H1 (cell line): ENCODE data around the gene ADARB2. TPM values are rescaled to one million over a fixed set of nuclear protein-coding genes. Genes with fewer than 3 reads are reported as not detected.

Source experiments
- CTCF ChIA-PET: fragments of 300-600 bp; sonication (Branson Sonifier 250); formaldehyde crosslinking; loops from one replicate; lab custom pipeline; 2021; ENCODE audit not compliant: partially characterized antibody; lab: Charles Lee
- POLR2A ChIA-PET: fragments of 300-600 bp; sonication (Branson Sonifier 250); formaldehyde crosslinking; loops from one replicate; lab custom pipeline; 2021; ENCODE audit warnings: inconsistent platforms; ENCODE audit not compliant: partially characterized antibody; lab: Charles Lee
- DNase-seq, 2 experiments: peaks; one replicate each; pipeline versions ENCODE4 v3.0.0 to v3.0.0-alpha.2; 2010 to 2022; ENCODE audit warnings: low spot score in 2 of 2, low read depth in 1 of 2, mixed read lengths in 1 of 2
- FAIRE-seq: peaks from 2 replicates; lab custom pipeline; 2011; peaks lifted over from hg19 to GRCh38; lab: Jason Lieb, UNC
- H2AFZ ChIP-seq: 2 replicates; pipeline ENCODE4 v1.8.1; 2012; ENCODE audit warnings: low read length, inconsistent platforms
- H2AK5ac ChIP-seq: 2 replicates; pipeline ENCODE4 v1.6.1; 2013; ENCODE audit warnings: low read depth, low read length
- H2BK120ac ChIP-seq: replicated peaks from 2 replicates; pipeline ENCODE3; 2013; ENCODE audit warnings: low read depth, low read length, inconsistent platforms
- H2BK12ac ChIP-seq: 2 replicates; pipeline ENCODE4 v1.6.1; 2013; ENCODE audit warnings: low read depth, low read length
- H2BK15ac ChIP-seq: 2 replicates; pipeline ENCODE4 v1.6.1; 2013; ENCODE audit warnings: low read length
- H2BK20ac ChIP-seq: 2 replicates; pipeline ENCODE4 v1.6.1; 2013; ENCODE audit warnings: low read length
- H2BK5ac ChIP-seq: 2 replicates; pipeline ENCODE4 v1.6.1; 2013; ENCODE audit warnings: low read depth, low read length
- H3K14ac ChIP-seq: 2 replicates; pipeline ENCODE4 v1.6.1; 2013; ENCODE audit warnings: inconsistent platforms; ENCODE audit not compliant: insufficient read length
- H3K18ac ChIP-seq: 2 replicates; pipeline ENCODE4 v1.6.1; 2013; ENCODE audit warnings: low read length; ENCODE audit errors: extremely low read depth
- H3K23ac ChIP-seq: 2 replicates; pipeline ENCODE4 v1.6.1; 2013; ENCODE audit warnings: inconsistent platforms; ENCODE audit not compliant: insufficient read length
- H3K23me2 ChIP-seq: 2 replicates; pipeline ENCODE4 v1.6.1; 2013; ENCODE audit warnings: low read depth, low read length
- H3K27ac ChIP-seq: 2 replicates; pipeline ENCODE4 v1.6.1; 2011; ENCODE audit warnings: low read depth, low read length, inconsistent platforms
- H3K27me3 ChIP-seq, 4 experiments: replicated peaks in 1 of 4; 1 replicate in 1 of 4; 2 replicates in 3 of 4; pipeline versions ENCODE4 v1.6.1 to v1.8.1; 2011 to 2013; ENCODE audit warnings: low read length in 3 of 4, mild to moderate bottlenecking in 3 of 4, inconsistent platforms in 2 of 4, mixed read lengths in 2 of 4, moderate library complexity in 1 of 4; ENCODE audit not compliant: control insufficient read depth in 3 of 4, insufficient read depth in 3 of 4; ENCODE audit errors: extremely low read depth in 1 of 4
- H3K36me3 ChIP-seq, 4 experiments: 2 replicates each; pipeline versions ENCODE4 v1.6.1 to v1.8.1; 2011 to 2013; ENCODE audit warnings: mild to moderate bottlenecking in 4 of 4, low read length in 3 of 4, moderate library complexity in 2 of 4, control low read depth in 1 of 4, inconsistent platforms in 1 of 4; ENCODE audit not compliant: insufficient read depth in 4 of 4, control insufficient read depth in 2 of 4
- H3K4ac ChIP-seq: replicated peaks from 2 replicates; pipeline ENCODE3; 2013; ENCODE audit warnings: low read length, low read depth, mixed read lengths, inconsistent platforms; ENCODE audit not compliant: insufficient read length
- H3K4me1 ChIP-seq, 4 experiments: replicated peaks in 1 of 4; 1 replicate in 1 of 4; 2 replicates in 3 of 4; pipeline versions ENCODE4 v1.6.1 to v1.8.1; 2011 to 2013; ENCODE audit warnings: low read length in 3 of 4, inconsistent platforms in 2 of 4, mixed read lengths in 1 of 4; ENCODE audit not compliant: insufficient read depth in 4 of 4, control insufficient read depth in 3 of 4
- H3K4me2 ChIP-seq, 2 experiments: 2 replicates each; pipeline versions ENCODE4 v1.6.1 to v1.8.1; 2011 to 2013; ENCODE audit warnings: low read depth in 2 of 2, low read length in 2 of 2, control low read depth in 1 of 2, inconsistent platforms in 1 of 2, mild to moderate bottlenecking in 1 of 2; ENCODE audit not compliant: insufficient read depth in 1 of 2
- H3K4me3 ChIP-seq, 4 experiments: fragments of 200-600, 300-600 bp in 1 of 4; sonication (generic), shearing (Covaris generic), sonication (Bioruptor Twin) in 1 of 4; 2 replicates each; pipeline versions ENCODE4 v1.5.1 to v1.8.1; 2011 to 2016; ENCODE audit warnings: low read length in 4 of 4, low read depth in 3 of 4, control low read depth in 2 of 4, inconsistent platforms in 2 of 4, mild to moderate bottlenecking in 2 of 4, mixed read lengths in 1 of 4, moderate library complexity in 1 of 4; ENCODE audit not compliant: insufficient read depth in 2 of 4; ENCODE audit errors: extremely low read depth in 1 of 4
- H3K56ac ChIP-seq: replicated peaks from 2 replicates; pipeline ENCODE3; 2013; ENCODE audit warnings: low read depth, mild to moderate bottlenecking, mixed read lengths, low read length, inconsistent platforms; ENCODE audit not compliant: insufficient read length
- H3K79me1 ChIP-seq: 2 replicates; pipeline ENCODE4 v1.6.1; 2013; ENCODE audit warnings: low read depth, low read length, control low read depth
- H3K79me2 ChIP-seq, 2 experiments: 2 replicates each; pipeline versions ENCODE4 v1.6.1 to v1.8.1; 2012 to 2013; ENCODE audit warnings: low read length in 2 of 2, mild to moderate bottlenecking in 2 of 2, inconsistent platforms in 1 of 2; ENCODE audit not compliant: insufficient read depth in 2 of 2, control insufficient read depth in 1 of 2
- H3K9ac ChIP-seq, 4 experiments: replicated peaks in 1 of 4; 1 replicate in 1 of 4; 2 replicates in 3 of 4; pipeline versions ENCODE4 v1.6.1 to v1.8.1; 2011 to 2013; ENCODE audit warnings: low read depth in 3 of 4, low read length in 3 of 4, control low read depth in 2 of 4, mild to moderate bottlenecking in 2 of 4, moderate library complexity in 2 of 4, inconsistent platforms in 1 of 4; ENCODE audit errors: extremely low read depth in 1 of 4
- H3K9me3 ChIP-seq, 2 experiments: 2 replicates each; pipeline versions ENCODE4 v1.6.1 to v1.8.1; 2012 to 2013; ENCODE audit warnings: mild to moderate bottlenecking in 2 of 2, moderate library complexity in 2 of 2, control low read depth in 1 of 2, inconsistent platforms in 1 of 2, low read depth in 1 of 2, low read length in 1 of 2, mixed read lengths in 1 of 2; ENCODE audit not compliant: insufficient read depth in 2 of 2
- H4K20me1 ChIP-seq, 2 experiments: replicated peaks in 1 of 2; 2 replicates each; pipeline versions ENCODE3 to v1.8.1; 2011 to 2013; ENCODE audit warnings: inconsistent platforms in 2 of 2, low read length in 2 of 2, mild to moderate bottlenecking in 1 of 2; ENCODE audit not compliant: insufficient read depth in 2 of 2, control insufficient read depth in 1 of 2
- H4K5ac ChIP-seq: 2 replicates; pipeline ENCODE4 v1.6.1; 2013; ENCODE audit warnings: low read length, low read depth, mixed read lengths, inconsistent platforms; ENCODE audit not compliant: insufficient read length
- H4K8ac ChIP-seq: 2 replicates; pipeline ENCODE4 v1.8.0; 2013; ENCODE audit warnings: mild to moderate bottlenecking, moderate library complexity, low read length, inconsistent platforms; ENCODE audit not compliant: insufficient read depth; ENCODE audit errors: extremely low read depth
- H4K91ac ChIP-seq: replicated peaks from 2 replicates; pipeline ENCODE3; 2013; ENCODE audit warnings: low read length, mixed read lengths, inconsistent platforms; ENCODE audit not compliant: insufficient read length
- CBX5 ChIP-seq: fragments of 300-800, 300-1000 bp; sonication (generic); IDR thresholded peaks from 2 replicates; pipeline ENCODE4 v1.7.1; 2016; ENCODE audit warnings: antibody characterized with exemption, low read length, low read depth
- CHD2 ChIP-seq: IDR thresholded peaks from 2 replicates; pipeline ENCODE4 v1.6.1; 2012; ENCODE audit warnings: low read length, improper control_type of control experiment
- CREB1 ChIP-seq: IDR thresholded peaks from 2 replicates; pipeline ENCODE4 v1.6.1; 2012; ENCODE audit warnings: inconsistent platforms
- E2F6 ChIP-seq: IDR thresholded peaks from 2 replicates; pipeline ENCODE4 v1.6.1; 2012; ENCODE audit warnings: inconsistent platforms
- EZH2 ChIP-seq: fragments of 200-600 bp; sonication (generic); IDR thresholded peaks from 2 replicates; pipeline ENCODE4 v1.7.1; 2012; ENCODE audit warnings: low read depth, mild to moderate bottlenecking, moderate library complexity, low read length, inconsistent platforms; ENCODE audit not compliant: severe bottlenecking
- KDM4A ChIP-seq: IDR thresholded peaks from one replicate; pipeline ENCODE4 v1.7.1; 2012; ENCODE audit warnings: low read depth, mild to moderate bottlenecking, moderate library complexity, low read length, inconsistent platforms; ENCODE audit not compliant: severe bottlenecking
- SP1 ChIP-seq: IDR thresholded peaks from 2 replicates; pipeline ENCODE4 v1.6.1; 2011; ENCODE audit warnings: low read depth, low read length
- TEAD4 ChIP-seq: IDR thresholded peaks from 2 replicates; pipeline ENCODE4 v1.6.1; 2012; ENCODE audit warnings: low read depth, low read length, inconsistent platforms, mixed read lengths
- USF2 ChIP-seq: IDR thresholded peaks from 2 replicates; pipeline ENCODE4 v1.6.1; 2011; ENCODE audit warnings: low read length, improper control_type of control experiment
- WGBS, 2 experiments: shearing (Covaris generic) in 1 of 2; methylation state at CpG; one replicate each; pipeline versions ENCODE4 v1.1.6 to v1.1.7; 2013 to 2015; ENCODE audit warnings: low lambda C conversion rate in 2 of 2, mixed read lengths in 2 of 2, inconsistent platforms in 1 of 2, low coverage in 1 of 2, missing lambda C conversion rate in 1 of 2; ENCODE audit not compliant: insufficient replicate concordance in 2 of 2, insufficient coverage in 1 of 2, insufficient read length in 1 of 2; ENCODE audit errors: extremely low coverage in 1 of 2, missing lambda C conversion rate in 1 of 2; 5-methylcytosine and 5-hydroxymethylcytosine counted together
- polyA plus RNA-seq, 7 experiments: library from polyadenylated mRNA; depleted of rRNA in 3 of 7; stranded (reverse) in 5 of 7; unstranded in 2 of 7; fragments of >200 nt in 5 of 7; fragments of 200-250 nt in 2 of 7; gene quantifications; 1 replicate in 5 of 7; 2 replicates in 1 of 7; 4 replicates in 1 of 7; pipeline versions ENCODE4 v1.2.1 to v1.2.3, GENCODE V29; 2011 to 2013; ENCODE audit warnings: missing spikeins in 2 of 7, mixed read lengths in 2 of 7
- total RNA-seq: library from RNA; stranded (reverse); fragmentation: NEBNext Ultra II Directional; extraction: Animal tissue kit (Norgen Biotek cat#: 25700); gene quantifications from 2 replicates; pipeline ENCODE4 v1.2.1, GENCODE V29; 2021

Gene ADARB2
- total and polyA plus RNA-seq, 2 of the 8 experiments (the other 6 are each of a cell fraction or from before 2014, with no cell fraction given): 2.2 to 2.8 TPM

GRCh38 chr10:1600861-1601260 lies 136.5 kb downstream of the ADARB2 start:
- ChIA-PET CTCF (interaction anchor here (1.0 to 1.3 kb wide), 4 partner anchors 21 to 357 kb away, joined by 3 read pairs; no protein-coding TSS in a partner anchor), POLR2A (no interaction called here)
- Histone ChIP-seq H3K27ac (no peak overlapping the region), H2BK12ac (no peak overlapping the region), H4K5ac (no peak overlapping the region), H3K79me1 (no peaks in the 10 kb centered on the region), H4K20me1 (peaks cover 0 to 6% of the 10 kb centered on the region in 2 experiments), H2BK5ac (no peak overlapping the region), H3K79me2 (no peaks in the 10 kb centered on the region), H3K9me3 (no peaks in the 10 kb centered on the region), H2AK5ac (no peak overlapping the region), H3K36me3 (no peaks in the 10 kb centered on the region), H4K91ac (no peak overlapping the region), H3K4me1 (no peaks in the 10 kb centered on the region; a peak in 1 of 7 replicates), H3K27me3 (no peaks in the 10 kb centered on the region), H3K14ac (no peak overlapping the region), H4K8ac (no peak overlapping the region), H3K4me3 (no peak overlapping the region), H2BK20ac (no peak overlapping the region), H3K23ac (no peak overlapping the region), H3K56ac (no peak overlapping the region), H3K4ac (no peak overlapping the region), H2BK15ac (no peak overlapping the region), H2AFZ (no peak overlapping the region), H3K23me2 (peaks cover 3% of the 10 kb centered on the region), H3K18ac (no peak overlapping the region), H3K9ac (no peak overlapping the region), H3K4me2 (no peak overlapping the region), H2BK120ac (no peak overlapping the region)
- FAIRE-seq: no peak
- WGBS, 2 experiments: 88% methylated on average over 9 of the region's 9 CpGs; no CpG with 5 or more reads in 1 of the 2 experiments
- no peak for TF ChIP-seq CBX5
- TF ChIP-seq TEAD4: no peak
- no peak for TF ChIP-seq EZH2
- TF ChIP-seq USF2: no peak
- no peak for TF ChIP-seq E2F6
- no peak for TF ChIP-seq CHD2
- TF ChIP-seq CREB1: no peak
- no peak for TF ChIP-seq SP1
- TF ChIP-seq KDM4A: no peak
- no peak for DNase-seq
